ENCODE results near the gene ITPK1. TPM values are rescaled to one million over a fixed set of nuclear protein-coding genes. Genes with fewer than 3 reads are reported as not detected.
"Not testable (repeated sequence)": the region's sequence is repeated elsewhere in the genome, so short reads cannot be mapped to it uniquely, and the experiment has no call there.

Gene ITPK1
- total RNA-seq, 1 experiment from 2014 or later, result 37.7 TPM

GRCh38 chr14:93136009-93136408, 20.3 kb upstream of the ITPK1 start:
- Histone ChIP-seq H3K4me3 (no peak overlapping the region), H3K36me3 (no peaks in the 10 kb centered on the region), H3K27me3 (no peaks in the 10 kb centered on the region), H3K9me3 (no peaks in the 10 kb centered on the region)
- no peak for DNase-seq

GRCh38 chr14:93135399-93135798, 19.7 kb upstream of the ITPK1 start:
- Histone ChIP-seq H3K4me3 (no peak overlapping the region), H3K9me3 (no peaks in the 10 kb centered on the region), H3K27me3 (no peaks in the 10 kb centered on the region), H3K36me3 (no peaks in the 10 kb centered on the region)
- DNase-seq, result peak; percentile 58

- Histone ChIP-seq H3K4me3 (no peak overlapping the region), H3K36me3 (no peaks in the 10 kb centered on the region), H3K9me3 (no peaks in the 10 kb centered on the region), H3K27me3 (no peaks in the 10 kb centered on the region)
- DNase-seq, result peak; percentile 52
Measured at GRCh38 chr14:93133464-93133863, 17.7 kb upstream of the ITPK1 start.

GRCh38 chr14:93132472-93133065, 16.8 kb upstream of the ITPK1 start:
- H3K36me3 ChIP-seq, result no peaks in the 10 kb centered on the region
- H3K4me3 ChIP-seq, result no peak overlapping the region
- H3K27me3 ChIP-seq, result no peaks in the 10 kb centered on the region
- DNase-seq, result peak; percentile 68
- H3K9me3 ChIP-seq, result no peaks in the 10 kb centered on the region

- peak; percentile 42 for DNase-seq
- not testable (repeated sequence) for H3K4me3 ChIP-seq, H3K9me3 ChIP-seq
Measured at GRCh38 chr14:93131257-93131820, 15.6 kb upstream of the ITPK1 start.

GRCh38 chr14:93128725-93129459, 13.2 kb upstream of the ITPK1 start:
- DNase-seq, result no peak
- Histone ChIP-seq H3K9me3 (no peaks in the 10 kb centered on the region), H3K27me3 (no peaks in the 10 kb centered on the region), H3K36me3 (no peaks in the 10 kb centered on the region), H3K4me3 (no peak overlapping the region)

More at GRCh38 chr14:93131257-93131820, 15.6 kb upstream of the ITPK1 start:
- H3K27me3 ChIP-seq, H3K36me3 ChIP-seq: not testable (repeated sequence)

GRCh38 chr14:93126111-93126510, 10.4 kb upstream of the ITPK1 start:
- no peak for DNase-seq
- H3K36me3 ChIP-seq, result no peaks in the 10 kb centered on the region
- no peaks in the 10 kb centered on the region for H3K27me3 ChIP-seq
- H3K4me3 ChIP-seq, result no peak overlapping the region
- H3K9me3 ChIP-seq, result no peaks in the 10 kb centered on the region

GRCh38 chr14:93122826-93123225, 7.1 kb upstream of the ITPK1 start:
- Histone ChIP-seq H3K27me3 (no peaks in the 10 kb centered on the region), H3K9me3 (no peaks in the 10 kb centered on the region), H3K36me3 (no peaks in the 10 kb centered on the region), H3K4me3 (no peak overlapping the region)
- DNase-seq, result no peak

GRCh38 chr14:93121030-93121834, 5.5 kb upstream of the ITPK1 start:
- no peaks in the 10 kb centered on the region for H3K9me3 ChIP-seq
- no peaks in the 10 kb centered on the region for H3K27me3 ChIP-seq
- no peak overlapping the region for H3K4me3 ChIP-seq
- no peak for DNase-seq
- H3K36me3 ChIP-seq, result no peaks in the 10 kb centered on the region

- Histone ChIP-seq H3K4me3 (no peak overlapping the region), H3K36me3 (no peaks in the 10 kb centered on the region), H3K27me3 (no peaks in the 10 kb centered on the region), H3K9me3 (no peaks in the 10 kb centered on the region)
- no peak for DNase-seq
Measured at GRCh38 chr14:93120517-93120916, 4.8 kb upstream of the ITPK1 start.

GRCh38 chr14:93116676-93117200, 1.0 kb upstream of the ITPK1 start:
- no peaks in the 10 kb centered on the region for H3K9me3 ChIP-seq
- no peaks in the 10 kb centered on the region for H3K36me3 ChIP-seq
- no peak for DNase-seq
- H3K4me3 ChIP-seq, result peak overlapping the region; percentile 54; the same call in 1 of the 2 replicates
- no peaks in the 10 kb centered on the region for H3K27me3 ChIP-seq

- peak; percentile 88 for DNase-seq
- H3K9me3 ChIP-seq, result no peaks in the 10 kb centered on the region
- no peaks in the 10 kb centered on the region for H3K27me3 ChIP-seq
- no peaks in the 10 kb centered on the region for H3K36me3 ChIP-seq
- peak overlapping the region; percentile 61 for H3K4me3 ChIP-seq
Measured at GRCh38 chr14:93115069-93115820, 480 bp downstream of the ITPK1 start.

- Histone ChIP-seq H3K4me3 (peak overlapping the region; percentile 61), H3K27me3 (no peaks in the 10 kb centered on the region), H3K9me3 (no peaks in the 10 kb centered on the region), H3K36me3 (no peaks in the 10 kb centered on the region)
- DNase-seq, result no peak
Measured at GRCh38 chr14:93114713-93115068, 1.0 kb downstream of the ITPK1 start.

- Histone ChIP-seq H3K36me3 (no peaks in the 10 kb centered on the region), H3K4me3 (peak overlapping the region; percentile 61), H3K9me3 (no peaks in the 10 kb centered on the region), H3K27me3 (no peaks in the 10 kb centered on the region)
- no peak for DNase-seq
Measured at GRCh38 chr14:93114068-93114710, 1.5 kb downstream of the ITPK1 start.

GRCh38 chr14:93113678-93114067, 2.1 kb downstream of the ITPK1 start:
- no peak for DNase-seq
- Histone ChIP-seq H3K27me3 (no peaks in the 10 kb centered on the region), H3K36me3 (no peaks in the 10 kb centered on the region), H3K9me3 (no peaks in the 10 kb centered on the region), H3K4me3 (peak overlapping the region; percentile 61)
